ENCODE results near the gene LPO.

GRCh38 chr17:58193641-58194255 is 44.6 kb upstream of the LPO start:
- TF ChIP-seq CTCF (conservative IDR thresholded peaks at IDR 0.05), result no peak
- no peak for TF ChIP-seq ZFX (IDR thresholded peaks at IDR 0.05)

Data from C4-2B (cell line).